A673 (cell line): ENCODE results near the gene NPRL2. TPM values are rescaled to one million over a fixed set of nuclear protein-coding genes. Genes with fewer than 3 reads are reported as not detected.

Experiments
- BruUV-seq: library from RNA; stranded (reverse); fragments of 400-500 nt; replicated peaks from 2 replicates; lab custom pipeline; 2021; lab: Mats Ljungman, UMichigan
- CTCF ChIA-PET: fragments of 300-600 bp; sonication (Branson Sonifier 250); formaldehyde crosslinking; loops from one replicate; lab custom pipeline; 2022; ENCODE audit warnings: antibody characterized with exemption; lab: Charles Lee
- POLR2A ChIA-PET: fragments of 300-600 bp; sonication (Branson Sonifier 250); formaldehyde crosslinking; loops from one replicate; lab custom pipeline; 2022; ENCODE audit warnings: antibody characterized with exemption; ENCODE audit not compliant: low non-redundant PET; lab: Charles Lee
- DNase-seq: peaks from one replicate; pipeline ENCODE4 v3.0.0-alpha.2; 2015; ENCODE audit warnings: low spot score
- H3K27ac ChIP-seq: fragments of 200-600 bp; sonication (generic); 2 replicates; pipeline ENCODE4 v1.5.1; 2016; ENCODE audit warnings: mixed run types, low read depth, mild to moderate bottlenecking, mixed read lengths, antibody characterized with exemption, low read length; ENCODE audit not compliant: poor library complexity, severe bottlenecking
- H3K27me3 ChIP-seq: fragments of 200-600 bp; sonication (generic); replicated peaks from 2 replicates; pipeline ENCODE4 v1.6.1; 2017; ENCODE audit warnings: mixed run types, low read depth, mild to moderate bottlenecking, mixed read lengths, antibody characterized with exemption, low read length; ENCODE audit not compliant: insufficient read depth, poor library complexity
- H3K36me3 ChIP-seq: fragments of 200-600 bp; sonication (generic); 2 replicates; pipeline ENCODE4 v1.6.1; 2016; ENCODE audit warnings: mixed run types, mild to moderate bottlenecking, mixed read lengths, antibody characterized with exemption, low read length; ENCODE audit not compliant: insufficient read depth, poor library complexity, severe bottlenecking
- H3K4me1 ChIP-seq: fragments of 200-600 bp; sonication (generic); 2 replicates; pipeline ENCODE4 v1.6.1; 2017; ENCODE audit warnings: mixed run types, mild to moderate bottlenecking, mixed read lengths, antibody characterized with exemption, low read length; ENCODE audit not compliant: insufficient read depth, poor library complexity, severe bottlenecking
- H3K4me3 ChIP-seq: fragments of 200-600 bp; sonication (generic); 2 replicates; pipeline ENCODE4 v1.5.1; 2016; ENCODE audit warnings: low read depth, mixed run types, mild to moderate bottlenecking, mixed read lengths, low read length; ENCODE audit not compliant: poor library complexity, severe bottlenecking
- H3K9me3 ChIP-seq: fragments of 200-600 bp; sonication (generic); 2 replicates; pipeline ENCODE4 v1.6.1; 2016; ENCODE audit warnings: mixed run types, low read depth, mild to moderate bottlenecking, mixed read lengths, antibody characterized with exemption, low read length; ENCODE audit not compliant: poor library complexity, severe bottlenecking
- CTCF ChIP-seq: fragments of 300-800, 200-600 bp; sonication (generic); conservative IDR thresholded peaks from 2 replicates; pipeline ENCODE4 v1.5.1; 2017; ENCODE audit warnings: low read depth, mild to moderate bottlenecking, antibody characterized with exemption, low read length, moderate library complexity, mixed read lengths
- EZH2 ChIP-seq: fragments of 200-600 bp; sonication (generic); IDR thresholded peaks from 2 replicates; pipeline ENCODE4 v1.6.1; 2017; ENCODE audit warnings: borderline replicate concordance, low read depth, mild to moderate bottlenecking, mixed read lengths, antibody characterized with exemption, low read length; ENCODE audit not compliant: poor library complexity, severe bottlenecking
- intact Hi-C: fragments of 100-400 bp; cut with micrococcal nuclease; formaldehyde crosslinking; loops from one replicate; pipeline ENCODE4 v1.10.0; 2022; ENCODE audit not compliant: unreplicated experiment
- total RNA-seq: library from RNA; stranded (reverse); gene quantifications from 2 replicates; pipeline ENCODE4 v1.2.3, GENCODE V29; 2021

NPRL2 gene
- total RNA-seq, 1 experiment from 2014 or later, result 16.0 TPM

GRCh38 chr3:50365080-50365841, 14.7 kb upstream of the NPRL2 start:
- ChIA-PET POLR2A (no interaction called here), CTCF (no interaction called here)
- BruUV-seq, result no TSS peak
- Histone ChIP-seq H3K4me3 (peak overlapping the region; percentile 45), H3K27ac (no peak overlapping the region), H3K4me1 (no peaks in the 10 kb centered on the region), H3K27me3 (no peaks in the 10 kb centered on the region), H3K36me3 (no peaks in the 10 kb centered on the region), H3K9me3 (no peaks in the 10 kb centered on the region)
- DNase-seq, result peak; percentile 49
- no peak for TF ChIP-seq EZH2
- TF ChIP-seq CTCF, result no peak
- intact Hi-C loops, result loop anchor here (5.0 kb wide), 1 partner anchor 247 kb away; the partner anchor contains the start of gene CISH

- Histone ChIP-seq H3K4me3 (peak overlapping the region; percentile 45), H3K4me1 (no peaks in the 10 kb centered on the region), H3K9me3 (no peaks in the 10 kb centered on the region), H3K27ac (no peak overlapping the region), H3K36me3 (no peaks in the 10 kb centered on the region), H3K27me3 (no peaks in the 10 kb centered on the region)
- intact Hi-C loops, result loop anchor here (5.0 kb wide), 1 partner anchor 248 kb away; the partner anchor contains the start of gene CISH
- POLR2A ChIA-PET, result no interaction called here
- BruUV-seq, result no TSS peak
- no peak for TF ChIP-seq CTCF
- TF ChIP-seq EZH2, result no peak
- DNase-seq, result no peak
- CTCF ChIA-PET, result no interaction called here
Measured at GRCh38 chr3:50364573-50365079, 14.1 kb upstream of the NPRL2 start.

- H3K4me1 ChIP-seq, result no peaks in the 10 kb centered on the region
- no peak for TF ChIP-seq EZH2
- TF ChIP-seq CTCF, result no peak
- intact Hi-C loops, result no loop called here
- no peak overlapping the region for H3K27ac ChIP-seq
- no peaks in the 10 kb centered on the region for H3K9me3 ChIP-seq
- H3K4me3 ChIP-seq, result peak overlapping the region; percentile 72
- no peaks in the 10 kb centered on the region for H3K36me3 ChIP-seq
- ChIA-PET POLR2A (no interaction called here), CTCF (no interaction called here)
- no peaks in the 10 kb centered on the region for H3K27me3 ChIP-seq
- no TSS peak for BruUV-seq
- DNase-seq, result no peak
Measured at GRCh38 chr3:50359760-50360110, 9.2 kb upstream of the NPRL2 start.
